ENCODE measurements around the gene LSM4. TPM values are rescaled to one million over a fixed set of nuclear protein-coding genes. Genes with fewer than 3 reads are reported as not detected.
A peak's percentile ranks its signal among the peaks of the same experiment; 100 is the strongest.

LSM4 gene
- total and polyA plus RNA-seq, 2 of the 4 experiments (the other 2 are of a cell fraction): 44.8 to 118 TPM

DNA sequence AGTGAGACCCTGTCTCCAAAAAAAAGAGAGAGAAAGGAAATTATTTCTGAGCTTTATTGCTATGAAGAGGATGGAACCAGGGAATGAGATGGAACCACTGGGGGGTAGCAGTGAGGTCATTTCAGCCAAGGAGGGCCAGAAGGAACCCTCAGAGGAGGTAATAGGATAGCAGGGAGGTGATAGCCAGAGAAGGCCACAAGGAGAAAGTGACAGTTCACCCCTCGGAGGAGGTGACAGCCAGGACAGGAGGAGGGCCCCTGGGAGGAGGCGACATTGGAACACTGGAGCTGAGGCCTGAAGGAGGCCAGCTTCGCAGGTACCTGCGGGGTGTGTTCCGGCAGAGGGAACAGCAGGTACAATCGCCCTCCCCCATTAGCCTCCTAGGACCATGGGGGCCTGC lies 16.8 kb upstream of the LSM4 start:
- H3K4ac ChIP-seq (ENCODE audit: low read depth, low read length): no peak overlapping the region
- peak; percentile 28; the same call in 1 of the 2 replicates for ATAC-seq (ENCODE audit: low read depth)
- H3K27ac ChIP-seq (ENCODE audit: insufficient read depth, low read length): no peak overlapping the region
- peaks cover 2% of the 10 kb centered on the region; the same call in 1 of the 2 replicates for H3K36me3 ChIP-seq (ENCODE audit: control insufficient read depth, insufficient read depth, low read length)
- no peak overlapping the region for H2BK5ac ChIP-seq (ENCODE audit: low read depth, low read length, poor library complexity, severe bottlenecking)
- peaks cover 12% of the 10 kb centered on the region for H3K4me1 ChIP-seq (ENCODE audit: control insufficient read depth, insufficient read depth, low read length)
- H3K18ac ChIP-seq (ENCODE audit: low read depth, low read length): no peak overlapping the region
- no peak overlapping the region for H3K9ac ChIP-seq (ENCODE audit: low read depth, low read length)
- dilution Hi-C loops (cut with HindIII; ENCODE audit: low sequenced_read_pairs, unreplicated experiment): no loop called here
- 0 out of 2 replicates have a peak overlapping the region, but pooled peaks have one; percentile 3 for H2AK5ac ChIP-seq (ENCODE audit: low read depth, low read length)
- no peak overlapping the region for H4K91ac ChIP-seq (ENCODE audit: insufficient read depth, low read depth, low read length)
- 0% methylated on average over 1 of the region's 6 CpGs; no CpG with 5 or more reads in 1 of the 2 experiments for WGBS, 2 experiments (ENCODE audit: extremely low coverage in 2 of 2, insufficient read length in 1 of 2)
- no peak overlapping the region for H3K23ac ChIP-seq (ENCODE audit: low read depth, low read length)
- intact Hi-C loops (cut with micrococcal nuclease): no loop called here
- TF ChIP-seq, protein P1, sequence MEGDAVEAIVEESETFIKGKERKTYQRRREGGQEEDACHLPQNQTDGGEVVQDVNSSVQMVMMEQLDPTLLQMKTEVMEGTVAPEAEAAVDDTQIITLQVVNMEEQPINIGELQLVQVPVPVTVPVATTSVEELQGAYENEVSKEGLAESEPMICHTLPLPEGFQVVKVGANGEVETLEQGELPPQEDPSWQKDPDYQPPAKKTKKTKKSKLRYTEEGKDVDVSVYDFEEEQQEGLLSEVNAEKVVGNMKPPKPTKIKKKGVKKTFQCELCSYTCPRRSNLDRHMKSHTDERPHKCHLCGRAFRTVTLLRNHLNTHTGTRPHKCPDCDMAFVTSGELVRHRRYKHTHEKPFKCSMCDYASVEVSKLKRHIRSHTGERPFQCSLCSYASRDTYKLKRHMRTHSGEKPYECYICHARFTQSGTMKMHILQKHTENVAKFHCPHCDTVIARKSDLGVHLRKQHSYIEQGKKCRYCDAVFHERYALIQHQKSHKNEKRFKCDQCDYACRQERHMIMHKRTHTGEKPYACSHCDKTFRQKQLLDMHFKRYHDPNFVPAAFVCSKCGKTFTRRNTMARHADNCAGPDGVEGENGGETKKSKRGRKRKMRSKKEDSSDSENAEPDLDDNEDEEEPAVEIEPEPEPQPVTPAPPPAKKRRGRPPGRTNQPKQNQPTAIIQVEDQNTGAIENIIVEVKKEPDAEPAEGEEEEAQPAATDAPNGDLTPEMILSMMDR (conservative IDR thresholded peaks at IDR 0.05; ENCODE audit: low read depth, low read length): peak; percentile 28; the same call in 1 of the 2 replicates
- no peak for TF ChIP-seq FOS (IDR thresholded peaks at IDR 0.05; ENCODE audit: low read depth, low read length)
- H3K9me3 ChIP-seq (ENCODE audit: control insufficient read depth, insufficient read depth, low read length): no peaks in the 10 kb centered on the region
- H2AFZ ChIP-seq (replicated peaks; ENCODE audit: low read length, poor library complexity): peak overlapping the region; percentile 90
- H3K27me3 ChIP-seq (ENCODE audit: control insufficient read depth, insufficient read depth, low read length): no peaks in the 10 kb centered on the region
- no peak overlapping the region for H2BK15ac ChIP-seq (ENCODE audit: low read depth, low read length)
- peak; percentile 25 for DNase-seq
- H3K56ac ChIP-seq (ENCODE audit: extremely low read depth, insufficient read depth, low read length): no peak overlapping the region
- ChIA-PET CTCF (interaction anchor here (0.6 to 1.8 kb wide), 4 partner anchors 11 to 401 kb away, joined by 5 to 11 read pairs (median 7); no protein-coding TSS in a partner anchor), POLR2A (ENCODE audit: unreplicated experiment) (interaction anchor here (0.7 kb wide), 1 partner anchor 58 kb away, joined by 3 read pairs; the partner anchor contains the start of gene JUND)
- peaks cover 4% of the 10 kb centered on the region; the same call in 1 of the 2 replicates for H3K9me1 ChIP-seq (ENCODE audit: insufficient read depth, low read length)
- in situ Hi-C loops (cut with MboI; ENCODE audit: low sequenced_read_pairs): no loop called here
- peak overlapping the region; percentile 55 to 94; a peak in 2 of 4 replicates for H4K8ac ChIP-seq (ENCODE audit: low read depth in 2 of 2, low read length in 2 of 2)
- H3K4me2 ChIP-seq (ENCODE audit: low read depth, low read length): peak overlapping the region; percentile 97
- peak overlapping the region; percentile 95 for H4K5ac ChIP-seq (ENCODE audit: low read depth, low read length)
- H3K4me3 ChIP-seq (ENCODE audit: insufficient read depth, low read depth, low read length): no peak overlapping the region
- no TSS peak for BruUV-seq (replicated peaks)
- H2BK120ac ChIP-seq (ENCODE audit: low read depth, low read length): no peak overlapping the region
- H3K14ac ChIP-seq (replicated peaks; ENCODE audit: low read depth, low read length): no peak overlapping the region
- no peak overlapping the region for H2BK20ac ChIP-seq (ENCODE audit: low read depth, low read length)
- no peak overlapping the region for H2AK9ac ChIP-seq (replicated peaks; ENCODE audit: low read depth, low read length, poor library complexity)
- H4K20me1 ChIP-seq (ENCODE audit: insufficient read depth, low read length): peaks cover 4% of the 10 kb centered on the region; the same call in 1 of the 2 replicates
- peaks cover 0 to 18% of the 10 kb centered on the region in 2 experiments; a peak in 3 of 4 replicates for H3K79me1 ChIP-seq (ENCODE audit: low read depth in 1 of 2, low read length in 2 of 2)

Data from IMR-90 (cell line).